Astrocyte (in vitro differentiated cells and primary cell): ENCODE measurements around the gene ASB4.

Experiments used
- EZH2 ChIP-seq: IDR thresholded peaks from 2 replicates; pipeline ENCODE4 v1.6.1; 2012; ENCODE audit warnings: mild to moderate bottlenecking, low read length, inconsistent platforms; ENCODE audit not compliant: insufficient read depth
- TF ChIP-seq, protein P1 (sequence below): IDR thresholded peaks from 2 replicates; pipeline ENCODE4 v1.5.1; 2011; ENCODE audit warnings: low read depth, mild to moderate bottlenecking, inconsistent platforms, low read length, moderate library complexity; ENCODE audit not compliant: insufficient read depth

DNA sequence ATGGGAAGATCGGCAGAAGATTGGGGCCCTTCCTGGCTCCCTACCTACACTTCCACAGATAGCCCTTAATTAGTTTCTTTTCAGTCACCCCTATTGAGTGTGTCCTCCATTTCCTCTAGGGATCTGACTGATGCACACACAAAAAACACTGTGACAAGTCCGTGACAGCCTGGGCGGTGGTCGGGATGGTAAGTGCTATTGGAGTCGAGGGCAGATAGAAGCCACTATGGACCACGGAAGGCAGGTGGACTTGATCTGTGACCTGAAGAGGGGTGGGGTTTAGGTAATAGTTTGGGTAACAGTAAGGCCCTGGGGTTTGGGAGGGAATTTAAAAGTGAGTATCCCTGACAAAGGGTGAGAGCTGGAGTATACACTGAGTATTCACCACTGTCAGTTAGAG, 57.6 kb downstream of the ASB4 start:
- TF ChIP-seq, protein P1, sequence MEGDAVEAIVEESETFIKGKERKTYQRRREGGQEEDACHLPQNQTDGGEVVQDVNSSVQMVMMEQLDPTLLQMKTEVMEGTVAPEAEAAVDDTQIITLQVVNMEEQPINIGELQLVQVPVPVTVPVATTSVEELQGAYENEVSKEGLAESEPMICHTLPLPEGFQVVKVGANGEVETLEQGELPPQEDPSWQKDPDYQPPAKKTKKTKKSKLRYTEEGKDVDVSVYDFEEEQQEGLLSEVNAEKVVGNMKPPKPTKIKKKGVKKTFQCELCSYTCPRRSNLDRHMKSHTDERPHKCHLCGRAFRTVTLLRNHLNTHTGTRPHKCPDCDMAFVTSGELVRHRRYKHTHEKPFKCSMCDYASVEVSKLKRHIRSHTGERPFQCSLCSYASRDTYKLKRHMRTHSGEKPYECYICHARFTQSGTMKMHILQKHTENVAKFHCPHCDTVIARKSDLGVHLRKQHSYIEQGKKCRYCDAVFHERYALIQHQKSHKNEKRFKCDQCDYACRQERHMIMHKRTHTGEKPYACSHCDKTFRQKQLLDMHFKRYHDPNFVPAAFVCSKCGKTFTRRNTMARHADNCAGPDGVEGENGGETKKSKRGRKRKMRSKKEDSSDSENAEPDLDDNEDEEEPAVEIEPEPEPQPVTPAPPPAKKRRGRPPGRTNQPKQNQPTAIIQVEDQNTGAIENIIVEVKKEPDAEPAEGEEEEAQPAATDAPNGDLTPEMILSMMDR = no peak
- TF ChIP-seq EZH2 = no peak
